HEK293 (cell line): ENCODE results near the gene SRPK3.

Source experiments
- CTCF ChIA-PET: fragments of 350-600 bp; formaldehyde crosslinking; extraction: SDS; loops from one replicate; lab custom pipeline; 2021; ENCODE audit warnings: antibody characterized with exemption; lab: Yijun Ruan, JAX
- POLR2A ChIA-PET: fragments of 300-600 bp; formaldehyde crosslinking; extraction: SDS; loops from one replicate; lab custom pipeline; 2020; ENCODE audit warnings: antibody characterized with exemption, inconsistent platforms; lab: Yijun Ruan, JAX
- H3K27ac ChIP-seq: fragments of 200-500 bp; sonication (Bioruptor generic); 2 replicates; pipeline ENCODE4 v1.5.1; 2014; ENCODE audit warnings: low read depth, low read length, control low read depth, inconsistent platforms; ENCODE audit errors: extremely low read depth
- H3K36me3 ChIP-seq, 2 experiments: fragments of 200-500 bp in 1 of 2; sonication (Bioruptor generic) in 1 of 2; 1 replicate in 1 of 2; 2 replicates in 1 of 2; pipeline ENCODE4 v1.5.1; 2014 to 2017; ENCODE audit warnings: inconsistent platforms in 2 of 2, low read length in 2 of 2; ENCODE audit not compliant: control insufficient read depth in 2 of 2, insufficient read depth in 1 of 2
- H3K4me1 ChIP-seq: fragments of 200-500 bp; sonication (Bioruptor generic); 2 replicates; pipeline ENCODE4 v1.5.1; 2014; ENCODE audit warnings: mild to moderate bottlenecking, low read length, inconsistent platforms; ENCODE audit not compliant: control insufficient read depth, insufficient read depth
- H3K4me3 ChIP-seq: 2 replicates; pipeline ENCODE4 v1.5.1; 2011; ENCODE audit warnings: low read depth, mild to moderate bottlenecking, control low read depth, low read length, moderate library complexity
- H3K9me3 ChIP-seq: fragments of 200-500 bp; sonication (Bioruptor generic); 2 replicates; pipeline ENCODE4 v1.5.1; 2014; ENCODE audit warnings: low read depth, low read length, inconsistent platforms; ENCODE audit not compliant: control insufficient read depth, insufficient read depth
- FEZF1 ChIP-seq: fragments of 450-650 bp; formaldehyde crosslinking; IDR thresholded peaks from 2 replicates; pipeline ENCODE4 v1.5.1; 2016; ENCODE audit warnings: missing biosample characterization, missing genetic modification characterization
- KLF1 ChIP-seq: fragments of 450-650 bp; formaldehyde crosslinking; IDR thresholded peaks from 2 replicates; pipeline ENCODE4 v1.5.1; 2016; ENCODE audit warnings: missing biosample characterization, missing genetic modification characterization
- SP2 ChIP-seq: fragments of 450-650 bp; formaldehyde crosslinking; IDR thresholded peaks from 2 replicates; pipeline ENCODE4 v1.5.1; 2016; ENCODE audit warnings: missing biosample characterization, missing genetic modification characterization
- ZBTB1 ChIP-seq: fragments of 450-650 bp; formaldehyde crosslinking; IDR thresholded peaks from 2 replicates; pipeline ENCODE4 v1.5.1; 2016; ENCODE audit warnings: missing biosample characterization, missing genetic modification characterization
- ZNF701 ChIP-seq: fragments of 450-650 bp; formaldehyde crosslinking; IDR thresholded peaks from 2 replicates; pipeline ENCODE4 v1.5.1; 2016; ENCODE audit warnings: missing biosample characterization, missing genetic modification characterization
- ZNF707 ChIP-seq: fragments of 450-650 bp; formaldehyde crosslinking; IDR thresholded peaks from 2 replicates; pipeline ENCODE4 v1.5.1; 2016; ENCODE audit warnings: missing biosample characterization, missing genetic modification characterization
- ZNF747 ChIP-seq: fragments of 450-650 bp; formaldehyde crosslinking; IDR thresholded peaks from 2 replicates; pipeline ENCODE4 v1.5.1; 2016; ENCODE audit warnings: missing biosample characterization, missing genetic modification characterization
- TF ChIP-seq, protein P1 (sequence below): fragments of 450-650 bp; formaldehyde crosslinking; optimal IDR thresholded peaks from 2 replicates; pipeline ENCODE3; 2016; ENCODE audit warnings: missing biosample characterization, mild to moderate bottlenecking, missing genetic modification characterization
- TF ChIP-seq, protein P2 (sequence below): fragments of 450-650 bp; formaldehyde crosslinking; IDR thresholded peaks from 2 replicates; pipeline ENCODE4 v1.5.1; 2016; ENCODE audit warnings: missing biosample characterization, missing genetic modification characterization
- TF ChIP-seq, protein P3 (sequence below): fragments of 450-650 bp; formaldehyde crosslinking; IDR thresholded peaks from 2 replicates; pipeline ENCODE4 v1.5.1; 2016; ENCODE audit warnings: missing biosample characterization, missing genetic modification characterization, low read depth
- TF ChIP-seq, protein P4 (sequence below): fragments of 450-650 bp; formaldehyde crosslinking; IDR thresholded peaks from 2 replicates; pipeline ENCODE4 v1.5.1; 2016; ENCODE audit warnings: missing biosample characterization, missing genetic modification characterization

SRPK3 gene

DNA sequence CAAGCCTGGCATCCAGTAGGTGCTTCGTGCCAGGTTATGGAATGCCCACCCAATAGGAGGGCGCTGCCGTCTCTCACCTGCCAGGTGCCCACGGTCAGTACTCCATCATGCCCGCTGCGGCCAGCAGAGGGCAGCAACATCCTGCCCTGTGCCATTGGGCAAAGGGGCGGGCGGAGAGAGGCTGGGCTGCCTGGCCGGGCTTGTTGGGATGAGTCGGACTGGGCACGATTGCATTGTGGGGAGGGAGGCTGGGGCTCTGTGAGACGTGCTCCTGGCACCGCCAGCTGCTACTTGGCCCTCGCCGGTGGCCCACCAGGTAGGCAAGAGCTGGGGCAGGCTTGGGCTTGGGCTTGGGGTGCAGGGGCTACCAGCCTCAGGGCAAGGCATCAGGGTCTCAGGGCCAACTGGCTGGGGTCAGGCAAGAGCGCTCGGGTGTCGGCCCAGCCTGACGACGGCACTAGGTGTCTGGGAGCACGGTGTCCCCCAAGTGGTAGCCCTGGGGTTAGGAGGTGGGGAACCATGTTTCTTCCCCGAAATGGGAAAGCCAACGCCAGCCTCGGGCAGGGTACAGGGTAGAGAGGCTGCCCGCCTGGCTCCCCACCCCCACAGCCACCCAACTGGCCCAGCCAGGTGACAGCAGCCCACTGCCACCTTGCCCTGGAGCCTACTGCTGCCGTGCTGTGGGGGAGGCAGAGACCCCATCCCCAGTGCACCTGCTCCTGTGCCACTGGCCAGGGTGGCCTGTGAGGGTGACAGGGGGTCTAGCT lies 16.7 kb upstream of the SRPK3 start, which contains the start of gene PLXNB3 (continued):
- TF ChIP-seq, protein P1, sequence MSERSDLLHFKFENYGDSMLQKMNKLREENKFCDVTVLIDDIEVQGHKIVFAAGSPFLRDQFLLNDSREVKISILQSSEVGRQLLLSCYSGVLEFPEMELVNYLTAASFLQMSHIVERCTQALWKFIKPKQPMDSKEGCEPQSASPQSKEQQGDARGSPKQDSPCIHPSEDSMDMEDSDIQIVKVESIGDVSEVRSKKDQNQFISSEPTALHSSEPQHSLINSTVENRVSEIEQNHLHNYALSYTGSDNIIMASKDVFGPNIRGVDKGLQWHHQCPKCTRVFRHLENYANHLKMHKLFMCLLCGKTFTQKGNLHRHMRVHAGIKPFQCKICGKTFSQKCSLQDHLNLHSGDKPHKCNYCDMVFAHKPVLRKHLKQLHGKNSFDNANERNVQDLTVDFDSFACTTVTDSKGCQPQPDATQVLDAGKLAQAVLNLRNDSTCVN = peak; percentile 15
- TF ChIP-seq, all 188 proteins: peak for 24

DNA sequence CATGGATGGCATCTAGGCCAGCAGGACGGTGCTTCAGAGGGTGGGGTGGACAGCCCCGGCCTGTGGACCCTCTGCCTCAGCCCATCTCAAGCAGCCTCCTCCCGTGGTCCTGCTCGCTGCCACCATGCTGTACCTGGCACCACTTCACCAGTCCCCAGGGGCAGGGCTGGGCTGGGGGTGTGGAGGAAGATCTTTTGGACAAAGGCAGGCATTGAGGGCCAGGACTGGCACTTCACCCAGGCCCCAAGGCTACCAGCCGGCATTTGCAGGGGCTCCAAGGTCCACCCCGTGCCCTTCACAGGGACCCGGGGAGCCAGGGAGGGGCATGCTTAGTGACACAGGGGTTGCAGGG lies 16.1 kb upstream of the SRPK3 start:
- ChIA-PET CTCF (interaction anchor here (0.7 to 6.5 kb wide), 3 partner anchors 30 to 183 kb away, joined by 3 to 63 read pairs (median 3); partner anchors contain the start of genes IDH3G and SSR4), POLR2A (no interaction called here)
- no peak overlapping the region for H3K4me3 ChIP-seq
- no peaks in the 10 kb centered on the region for H3K9me3 ChIP-seq
- no peaks in the 10 kb centered on the region for H3K36me3 ChIP-seq
- H3K4me1 ChIP-seq = 0 out of 2 replicates have a peak, but pooled peaks cover 3% of the 10 kb centered on the region
- TF ChIP-seq, protein P2, sequence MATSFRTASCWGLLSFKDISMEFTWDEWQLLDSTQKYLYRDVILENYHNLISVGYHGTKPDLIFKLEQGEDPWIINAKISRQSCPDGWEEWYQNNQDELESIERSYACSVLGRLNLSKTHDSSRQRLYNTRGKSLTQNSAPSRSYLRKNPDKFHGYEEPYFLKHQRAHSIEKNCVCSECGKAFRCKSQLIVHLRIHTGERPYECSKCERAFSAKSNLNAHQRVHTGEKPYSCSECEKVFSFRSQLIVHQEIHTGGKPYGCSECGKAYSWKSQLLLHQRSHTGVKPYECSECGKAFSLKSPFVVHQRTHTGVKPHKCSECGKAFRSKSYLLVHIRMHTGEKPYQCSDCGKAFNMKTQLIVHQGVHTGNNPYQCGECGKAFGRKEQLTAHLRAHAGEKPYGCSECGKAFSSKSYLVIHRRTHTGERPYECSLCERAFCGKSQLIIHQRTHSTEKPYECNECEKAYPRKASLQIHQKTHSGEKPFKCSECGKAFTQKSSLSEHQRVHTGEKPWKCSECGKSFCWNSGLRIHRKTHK (tag by site-specific recombination) = no peak
- TF ChIP-seq ZNF747 (no peak), ZBTB1 (no peak)
- TF ChIP-seq, protein P3, sequence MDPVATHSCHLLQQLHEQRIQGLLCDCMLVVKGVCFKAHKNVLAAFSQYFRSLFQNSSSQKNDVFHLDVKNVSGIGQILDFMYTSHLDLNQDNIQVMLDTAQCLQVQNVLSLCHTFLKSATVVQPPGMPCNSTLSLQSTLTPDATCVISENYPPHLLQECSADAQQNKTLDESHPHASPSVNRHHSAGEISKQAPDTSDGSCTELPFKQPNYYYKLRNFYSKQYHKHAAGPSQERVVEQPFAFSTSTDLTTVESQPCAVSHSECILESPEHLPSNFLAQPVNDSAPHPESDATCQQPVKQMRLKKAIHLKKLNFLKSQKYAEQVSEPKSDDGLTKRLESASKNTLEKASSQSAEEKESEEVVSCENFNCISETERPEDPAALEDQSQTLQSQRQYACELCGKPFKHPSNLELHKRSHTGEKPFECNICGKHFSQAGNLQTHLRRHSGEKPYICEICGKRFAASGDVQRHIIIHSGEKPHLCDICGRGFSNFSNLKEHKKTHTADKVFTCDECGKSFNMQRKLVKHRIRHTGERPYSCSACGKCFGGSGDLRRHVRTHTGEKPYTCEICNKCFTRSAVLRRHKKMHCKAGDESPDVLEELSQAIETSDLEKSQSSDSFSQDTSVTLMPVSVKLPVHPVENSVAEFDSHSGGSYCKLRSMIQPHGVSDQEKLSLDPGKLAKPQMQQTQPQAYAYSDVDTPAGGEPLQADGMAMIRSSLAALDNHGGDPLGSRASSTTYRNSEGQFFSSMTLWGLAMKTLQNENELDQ (tag by site-specific recombination) = no peak
- H3K27ac ChIP-seq = no peak overlapping the region

DNA sequence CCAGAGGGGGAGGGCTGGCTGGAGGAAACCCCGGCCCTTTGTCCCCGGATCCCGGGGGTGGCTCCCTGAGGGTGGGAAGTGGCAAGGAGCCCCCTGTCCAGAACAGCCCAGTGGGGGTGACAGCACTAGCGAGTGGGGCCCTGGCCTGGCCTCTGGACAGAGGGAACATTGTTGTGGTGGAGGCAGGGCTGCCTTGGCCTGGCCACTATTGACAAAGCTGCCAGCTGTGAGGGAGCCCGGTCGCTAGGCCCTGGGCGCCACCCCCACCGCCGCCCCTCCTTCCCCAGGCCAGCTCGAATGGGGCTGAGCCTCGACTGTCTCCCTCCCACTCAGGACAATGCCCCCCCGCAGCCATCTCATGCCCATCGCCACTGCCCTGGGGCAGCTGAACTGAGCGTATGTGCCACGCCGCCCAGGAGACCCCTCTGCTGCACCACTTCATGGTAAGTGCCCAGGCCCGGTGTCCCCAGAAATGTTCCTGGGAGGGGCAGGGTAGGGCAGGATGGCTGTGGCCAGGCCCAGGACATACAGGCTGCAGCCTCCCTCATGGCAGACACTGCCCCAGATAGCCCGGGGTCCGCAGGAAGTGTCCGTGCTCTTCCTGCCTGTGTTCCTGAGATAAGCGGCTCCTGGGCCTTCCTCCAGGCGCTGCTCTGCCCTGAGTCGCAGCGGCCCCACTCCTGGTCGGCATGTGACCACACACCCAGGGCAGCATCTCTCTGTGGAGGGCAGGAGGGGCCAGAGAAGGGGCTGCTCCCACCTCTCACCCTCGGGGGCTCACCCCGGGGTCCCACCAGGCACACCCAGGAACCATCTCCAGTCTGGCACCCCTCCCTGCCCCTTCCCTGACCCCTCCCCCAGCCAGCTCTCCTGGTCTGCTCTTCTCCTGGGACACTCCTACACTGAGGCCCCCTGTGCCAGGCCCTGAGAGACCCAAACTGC lies 15.4 kb upstream of the SRPK3 start:
- CTCF ChIA-PET = interaction anchor here (0.6 to 6.5 kb wide), 4 partner anchors 12 to 371 kb away, joined by 3 to 63 read pairs (median 3); no protein-coding TSS in a partner anchor
- Histone ChIP-seq H3K27ac (peak overlapping the region; percentile 7; the same call in 1 of the 2 replicates), H3K9me3 (no peaks in the 10 kb centered on the region), H3K4me3 (peak overlapping the region; percentile 30)
- TF ChIP-seq SP2 (tag by site-specific recombination) = peak; percentile 18; the same call in 1 of the 2 replicates
- peak; percentile 27; the same call in 1 of the 2 replicates for TF ChIP-seq KLF1
- TF ChIP-seq FEZF1 (tag by site-specific recombination) = no peak
- TF ChIP-seq ZNF707 (tag by site-specific recombination) = 0 out of 2 replicates have a peak, but pooled peaks have one; percentile 57
- TF ChIP-seq, protein P4, sequence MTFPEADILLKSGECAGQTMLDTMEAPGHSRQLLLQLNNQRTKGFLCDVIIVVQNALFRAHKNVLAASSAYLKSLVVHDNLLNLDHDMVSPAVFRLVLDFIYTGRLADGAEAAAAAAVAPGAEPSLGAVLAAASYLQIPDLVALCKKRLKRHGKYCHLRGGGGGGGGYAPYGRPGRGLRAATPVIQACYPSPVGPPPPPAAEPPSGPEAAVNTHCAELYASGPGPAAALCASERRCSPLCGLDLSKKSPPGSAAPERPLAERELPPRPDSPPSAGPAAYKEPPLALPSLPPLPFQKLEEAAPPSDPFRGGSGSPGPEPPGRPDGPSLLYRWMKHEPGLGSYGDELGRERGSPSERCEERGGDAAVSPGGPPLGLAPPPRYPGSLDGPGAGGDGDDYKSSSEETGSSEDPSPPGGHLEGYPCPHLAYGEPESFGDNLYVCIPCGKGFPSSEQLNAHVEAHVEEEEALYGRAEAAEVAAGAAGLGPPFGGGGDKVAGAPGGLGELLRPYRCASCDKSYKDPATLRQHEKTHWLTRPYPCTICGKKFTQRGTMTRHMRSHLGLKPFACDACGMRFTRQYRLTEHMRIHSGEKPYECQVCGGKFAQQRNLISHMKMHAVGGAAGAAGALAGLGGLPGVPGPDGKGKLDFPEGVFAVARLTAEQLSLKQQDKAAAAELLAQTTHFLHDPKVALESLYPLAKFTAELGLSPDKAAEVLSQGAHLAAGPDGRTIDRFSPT = peak; percentile 55
- no peak for TF ChIP-seq ZNF701 (tag by site-specific recombination)
- TF ChIP-seq, all 188 proteins: peak for 4
- no peaks in the 10 kb centered on the region for H3K36me3 ChIP-seq
- POLR2A ChIA-PET = interaction anchor here (0.5 to 1.7 kb wide), 7 partner anchors 16 to 205 kb away, joined by 3 to 12 read pairs (median 4); partner anchors contain the start of genes IDH3G, SRPK3 and SSR4
- H3K4me1 ChIP-seq = 0 out of 2 replicates have a peak, but pooled peaks cover 3% of the 10 kb centered on the region
